HEK293 (cell line): ENCODE results near the gene GNA12.
A peak's percentile ranks its signal among the peaks of the same experiment; 100 is the strongest.

Experiments
- CTCF ChIA-PET: fragments of 350-600 bp; formaldehyde crosslinking; extraction: SDS; loops from one replicate; lab custom pipeline; 2021; ENCODE audit warnings: antibody characterized with exemption; lab: Yijun Ruan, JAX
- POLR2A ChIA-PET: fragments of 300-600 bp; formaldehyde crosslinking; extraction: SDS; loops from one replicate; lab custom pipeline; 2020; ENCODE audit warnings: antibody characterized with exemption, inconsistent platforms; lab: Yijun Ruan, JAX
- H3K27ac ChIP-seq: fragments of 200-500 bp; sonication (Bioruptor generic); 2 replicates; pipeline ENCODE4 v1.5.1; 2014; ENCODE audit warnings: low read depth, low read length, control low read depth, inconsistent platforms; ENCODE audit errors: extremely low read depth
- H3K36me3 ChIP-seq, 2 experiments: fragments of 200-500 bp in 1 of 2; sonication (Bioruptor generic) in 1 of 2; 1 replicate in 1 of 2; 2 replicates in 1 of 2; pipeline ENCODE4 v1.5.1; 2014 to 2017; ENCODE audit warnings: inconsistent platforms in 2 of 2, low read length in 2 of 2; ENCODE audit not compliant: control insufficient read depth in 2 of 2, insufficient read depth in 1 of 2
- H3K4me1 ChIP-seq: fragments of 200-500 bp; sonication (Bioruptor generic); 2 replicates; pipeline ENCODE4 v1.5.1; 2014; ENCODE audit warnings: mild to moderate bottlenecking, low read length, inconsistent platforms; ENCODE audit not compliant: control insufficient read depth, insufficient read depth
- H3K4me3 ChIP-seq: 2 replicates; pipeline ENCODE4 v1.5.1; 2011; ENCODE audit warnings: low read depth, mild to moderate bottlenecking, control low read depth, low read length, moderate library complexity
- H3K9me3 ChIP-seq: fragments of 200-500 bp; sonication (Bioruptor generic); 2 replicates; pipeline ENCODE4 v1.5.1; 2014; ENCODE audit warnings: low read depth, low read length, inconsistent platforms; ENCODE audit not compliant: control insufficient read depth, insufficient read depth
- IKZF3 ChIP-seq: fragments of 450-650 bp; IDR thresholded peaks from 2 replicates; pipeline ENCODE4 v1.5.0; 2018; ENCODE audit warnings: missing biosample characterization, mild to moderate bottlenecking, missing genetic modification characterization, moderate library complexity
- PRDM2 ChIP-seq: fragments of 450-650 bp; formaldehyde crosslinking; IDR thresholded peaks from 2 replicates; pipeline ENCODE4 v1.5.1; 2016; ENCODE audit warnings: missing biosample characterization, missing genetic modification characterization, borderline replicate concordance
- RBAK ChIP-seq: fragments of 450-650 bp; formaldehyde crosslinking; IDR thresholded peaks from 2 replicates; pipeline ENCODE4 v1.5.1; 2016; ENCODE audit warnings: missing biosample characterization, missing genetic modification characterization
- REST ChIP-seq: fragments of 450-650 bp; formaldehyde crosslinking; IDR thresholded peaks from 2 replicates; pipeline ENCODE4 v1.5.1; 2016; ENCODE audit warnings: missing biosample characterization, missing genetic modification characterization
- SCRT2 ChIP-seq: fragments of 450-650 bp; formaldehyde crosslinking; IDR thresholded peaks from 2 replicates; pipeline ENCODE4 v1.5.1; 2016; ENCODE audit warnings: missing biosample characterization, missing genetic modification characterization
- SP3 ChIP-seq: fragments of 450-650 bp; formaldehyde crosslinking; IDR thresholded peaks from 2 replicates; pipeline ENCODE4 v1.5.1; 2016; ENCODE audit warnings: missing biosample characterization, missing genetic modification characterization
- SP7 ChIP-seq: fragments of 450-650 bp; formaldehyde crosslinking; IDR thresholded peaks from 2 replicates; pipeline ENCODE4 v1.5.1; 2016; ENCODE audit warnings: missing biosample characterization, missing genetic modification characterization
- WT1 ChIP-seq: fragments of 450-650 bp; formaldehyde crosslinking; IDR thresholded peaks from 2 replicates; pipeline ENCODE4 v1.5.1; 2016; ENCODE audit warnings: missing biosample characterization, missing genetic modification characterization
- ZBTB44 ChIP-seq: fragments of 450-650 bp; IDR thresholded peaks from 2 replicates; pipeline ENCODE4 v1.5.1; 2018; ENCODE audit warnings: missing biosample characterization, mild to moderate bottlenecking, missing genetic modification characterization
- ZFP69B ChIP-seq: fragments of 450-650 bp; formaldehyde crosslinking; IDR thresholded peaks from 2 replicates; pipeline ENCODE4 v1.5.1; 2016; ENCODE audit warnings: missing biosample characterization, missing genetic modification characterization
- ZNF202 ChIP-seq: fragments of 450-650 bp; formaldehyde crosslinking; IDR thresholded peaks from 2 replicates; pipeline ENCODE4 v1.5.1; 2016; ENCODE audit warnings: missing biosample characterization, missing genetic modification characterization, borderline replicate concordance
- ZNF623 ChIP-seq: fragments of 450-650 bp; formaldehyde crosslinking; IDR thresholded peaks from 2 replicates; pipeline ENCODE4 v1.5.1; 2016; ENCODE audit warnings: missing biosample characterization, missing genetic modification characterization
- ZNF660 ChIP-seq: fragments of 450-650 bp; IDR thresholded peaks from 2 replicates; pipeline ENCODE4 v1.5.1; 2018; ENCODE audit warnings: missing biosample characterization, mild to moderate bottlenecking, missing genetic modification characterization
- ZNF677 ChIP-seq: fragments of 450-650 bp; IDR thresholded peaks from 2 replicates; pipeline ENCODE4 v1.5.0; 2018; ENCODE audit warnings: missing biosample characterization, mild to moderate bottlenecking, missing genetic modification characterization, moderate library complexity
- ZNF701 ChIP-seq: fragments of 450-650 bp; formaldehyde crosslinking; IDR thresholded peaks from 2 replicates; pipeline ENCODE4 v1.5.1; 2016; ENCODE audit warnings: missing biosample characterization, missing genetic modification characterization
- ZNF707 ChIP-seq: fragments of 450-650 bp; formaldehyde crosslinking; IDR thresholded peaks from 2 replicates; pipeline ENCODE4 v1.5.1; 2016; ENCODE audit warnings: missing biosample characterization, missing genetic modification characterization

GNA12 gene

GRCh38 chr7:2809903-2810625 is 34.0 kb downstream of the GNA12 start:
- no peaks in the 10 kb centered on the region for H3K36me3 ChIP-seq
- H3K27ac ChIP-seq: no peak overlapping the region
- H3K9me3 ChIP-seq: no peaks in the 10 kb centered on the region
- ChIA-PET POLR2A (no interaction called here), CTCF (no interaction called here)
- TF ChIP-seq PRDM2 (tag by site-specific recombination): no peak
- TF ChIP-seq ZFP69B (tag by site-specific recombination): 0 out of 2 replicates have a peak, but pooled peaks have one; percentile 22
- H3K4me1 ChIP-seq: peaks cover 17% of the 10 kb centered on the region
- H3K4me3 ChIP-seq: no peak overlapping the region

GRCh38 chr7:2808891-2809665 is 35.0 kb downstream of the GNA12 start:
- ChIA-PET POLR2A (no interaction called here), CTCF (no interaction called here)
- Histone ChIP-seq H3K27ac (no peak overlapping the region), H3K4me3 (no peak overlapping the region), H3K9me3 (no peaks in the 10 kb centered on the region), H3K4me1 (peaks cover 17% of the 10 kb centered on the region), H3K36me3 (no peaks in the 10 kb centered on the region)
- TF ChIP-seq SCRT2 (tag by site-specific recombination) (peak; percentile 57), ZNF623 (tag by site-specific recombination) (no peak)

GRCh38 chr7:2807845-2808772 is 36.0 kb downstream of the GNA12 start:
- peaks cover 14% of the 10 kb centered on the region for H3K4me1 ChIP-seq
- H3K9me3 ChIP-seq: no peaks in the 10 kb centered on the region
- no peaks in the 10 kb centered on the region for H3K36me3 ChIP-seq
- H3K27ac ChIP-seq: peak overlapping the region; percentile 50
- ChIA-PET POLR2A (no interaction called here), CTCF (interaction anchor here (0.5 to 1.2 kb wide), 3 partner anchors 11 to 1869 kb away, joined by 3 read pairs; no protein-coding TSS in a partner anchor)
- H3K4me3 ChIP-seq: no peak overlapping the region
- TF ChIP-seq ZNF707 (tag by site-specific recombination): no peak
- TF ChIP-seq SP3 (tag by site-specific recombination): no peak
- no peak; the same call in 1 of the 2 replicates for TF ChIP-seq IKZF3 (tag by site-specific recombination)
- TF ChIP-seq ZBTB44 (tag by site-specific recombination): no peak
- no peak for TF ChIP-seq ZNF677 (tag by site-specific recombination)
- TF ChIP-seq REST: no peak
- TF ChIP-seq WT1 (tag by site-specific recombination): no peak
- no peak for TF ChIP-seq ZNF701 (tag by site-specific recombination)
- TF ChIP-seq SP7 (tag by site-specific recombination): peak; percentile 70
- TF ChIP-seq ZNF202 (tag by site-specific recombination): no peak
- 0 out of 2 replicates have a peak, but pooled peaks have one; percentile 52 for TF ChIP-seq ZNF660 (tag by site-specific recombination)
- no peak for TF ChIP-seq RBAK (tag by site-specific recombination)
